IMR-90 (cell line): Measurements from ENCODE around the gene RHBDD1. TPM values are rescaled to one million over a fixed set of nuclear protein-coding genes. Genes with fewer than 3 reads are reported as not detected.

Source experiments
- ATAC-seq: fragments of 200-7000 bp; cut with Tn5 transposase; 2 replicates; pipeline ENCODE4 v1.9.1; 2020; ENCODE audit warnings: low read depth, mild to moderate bottlenecking, moderate library complexity
- BruUV-seq: library from RNA; stranded (reverse); fragments of 400-500 nt; replicated peaks from 2 replicates; lab custom pipeline; 2021; lab: Mats Ljungman, UMichigan
- CTCF ChIA-PET: fragments of 300-600 bp; formaldehyde crosslinking; extraction: SDS; loops from one replicate; lab custom pipeline; 2021; ENCODE audit warnings: antibody characterized with exemption; lab: Yijun Ruan, JAX
- POLR2A ChIA-PET: fragments of 300-600 bp; sonication (Branson Sonifier 250); formaldehyde crosslinking; loops from one replicate; lab custom pipeline; 2022; ENCODE audit warnings: antibody characterized with exemption; ENCODE audit not compliant: unreplicated experiment; lab: Charles Lee
- DNase-seq: peaks from one replicate; pipeline ENCODE4 v3.0.0; 2013
- H2AFZ ChIP-seq: replicated peaks from 2 replicates; pipeline ENCODE3; 2013; ENCODE audit warnings: low read length, mild to moderate bottlenecking; ENCODE audit not compliant: poor library complexity
- H2AK5ac ChIP-seq: 2 replicates; pipeline ENCODE4 v1.6.1; 2013; ENCODE audit warnings: low read depth, low read length, inconsistent platforms
- H2AK9ac ChIP-seq: replicated peaks from 2 replicates; pipeline ENCODE3; 2013; ENCODE audit warnings: mild to moderate bottlenecking, low read depth, low read length, moderate library complexity; ENCODE audit not compliant: poor library complexity
- H2BK120ac ChIP-seq: 2 replicates; pipeline ENCODE4 v1.6.1; 2013; ENCODE audit warnings: low read depth, low read length, inconsistent platforms
- H2BK15ac ChIP-seq: 3 replicates; pipeline ENCODE4 v1.6.1; 2013; ENCODE audit warnings: low read depth, low read length, inconsistent platforms
- H2BK20ac ChIP-seq: 2 replicates; pipeline ENCODE4 v1.6.1; 2013; ENCODE audit warnings: low read depth, mild to moderate bottlenecking, inconsistent platforms, low read length, moderate library complexity
- H2BK5ac ChIP-seq: 2 replicates; pipeline ENCODE4 v1.6.1; 2013; ENCODE audit warnings: mild to moderate bottlenecking, low read depth, low read length, inconsistent platforms; ENCODE audit not compliant: poor library complexity, severe bottlenecking
- H3K14ac ChIP-seq: replicated peaks from 2 replicates; pipeline ENCODE4 v1.6.1; 2013; ENCODE audit warnings: low read depth, low read length, inconsistent platforms
- H3K18ac ChIP-seq: 2 replicates; pipeline ENCODE4 v1.6.1; 2013; ENCODE audit warnings: low read depth, low read length, control low read depth
- H3K23ac ChIP-seq: 2 replicates; pipeline ENCODE4 v1.6.1; 2013; ENCODE audit warnings: low read depth, low read length, inconsistent platforms
- H3K27ac ChIP-seq: 2 replicates; pipeline ENCODE4 v1.5.1; 2013; ENCODE audit warnings: mild to moderate bottlenecking, control low read depth, low read length; ENCODE audit not compliant: insufficient read depth
- H3K27me3 ChIP-seq: 2 replicates; pipeline ENCODE4 v1.6.1; 2013; ENCODE audit warnings: low read length; ENCODE audit not compliant: control insufficient read depth, insufficient read depth
- H3K36me3 ChIP-seq: 2 replicates; pipeline ENCODE4 v1.6.1; 2013; ENCODE audit warnings: low read length, mixed read lengths; ENCODE audit not compliant: control insufficient read depth, insufficient read depth
- H3K4ac ChIP-seq: 2 replicates; pipeline ENCODE4 v1.6.1; 2013; ENCODE audit warnings: low read depth, low read length, inconsistent platforms
- H3K4me1 ChIP-seq: 2 replicates; pipeline ENCODE4 v1.6.1; 2013; ENCODE audit warnings: low read length, mixed read lengths; ENCODE audit not compliant: control insufficient read depth, insufficient read depth
- H3K4me2 ChIP-seq: 2 replicates; pipeline ENCODE4 v1.6.1; 2013; ENCODE audit warnings: low read depth, mild to moderate bottlenecking, control low read depth, low read length, moderate library complexity
- H3K4me3 ChIP-seq: 2 replicates; pipeline ENCODE4 v1.5.1; 2013; ENCODE audit warnings: low read depth, mild to moderate bottlenecking, control low read depth, low read length, moderate library complexity; ENCODE audit not compliant: insufficient read depth
- H3K56ac ChIP-seq: 2 replicates; pipeline ENCODE4 v1.6.1; 2013; ENCODE audit warnings: low read length, inconsistent platforms; ENCODE audit not compliant: insufficient read depth; ENCODE audit errors: extremely low read depth
- H3K79me1 ChIP-seq, 2 experiments: 2 replicates each; pipeline ENCODE4 v1.6.1; 2013; ENCODE audit warnings: low read length in 2 of 2, inconsistent platforms in 1 of 2, low read depth in 1 of 2
- H3K9ac ChIP-seq: 2 replicates; pipeline ENCODE4 v1.6.1; 2013; ENCODE audit warnings: low read depth, low read length, control low read depth
- H3K9me1 ChIP-seq: 2 replicates; pipeline ENCODE4 v1.6.1; 2013; ENCODE audit warnings: low read length, inconsistent platforms; ENCODE audit not compliant: insufficient read depth
- H3K9me3 ChIP-seq: 2 replicates; pipeline ENCODE4 v1.6.1; 2013; ENCODE audit warnings: low read length; ENCODE audit not compliant: control insufficient read depth, insufficient read depth
- H4K20me1 ChIP-seq: 2 replicates; pipeline ENCODE4 v1.6.1; 2013; ENCODE audit warnings: low read length, inconsistent platforms; ENCODE audit not compliant: insufficient read depth
- H4K5ac ChIP-seq: 2 replicates; pipeline ENCODE4 v1.6.1; 2013; ENCODE audit warnings: mild to moderate bottlenecking, low read depth, low read length, control low read depth
- H4K8ac ChIP-seq, 2 experiments: 2 replicates each; pipeline ENCODE4 v1.6.1; 2013; ENCODE audit warnings: low read depth in 2 of 2, low read length in 2 of 2, control low read depth in 1 of 2, inconsistent platforms in 1 of 2
- H4K91ac ChIP-seq: 2 replicates; pipeline ENCODE4 v1.6.1; 2013; ENCODE audit warnings: low read depth, low read length, inconsistent platforms; ENCODE audit not compliant: insufficient read depth
- CTCF ChIP-seq: conservative IDR thresholded peaks from 2 replicates; pipeline ENCODE4 v1.5.1; 2012; ENCODE audit warnings: mild to moderate bottlenecking, low read depth, low read length, improper control_type of control experiment
- MAZ ChIP-seq: IDR thresholded peaks from 2 replicates; pipeline ENCODE4 v1.6.1; 2012; ENCODE audit warnings: low read depth, mild to moderate bottlenecking, low read length, improper control_type of control experiment, moderate library complexity, borderline replicate concordance
- RFX5 ChIP-seq: IDR thresholded peaks from 2 replicates; pipeline ENCODE4 v1.8.0; 2012; ENCODE audit warnings: low read depth, mild to moderate bottlenecking, low read length, moderate library complexity
- SMC3 ChIP-seq: fragments of 150-350 bp; IDR thresholded peaks from 2 replicates; pipeline ENCODE4 v1.6.1; 2016; ENCODE audit warnings: low read depth, mild to moderate bottlenecking, antibody characterized with exemption, low read length, moderate library complexity
- WGBS, 2 experiments: methylation state at CpG; one replicate each; pipeline versions ENCODE4 v1.1.5 to v1.1.7; 2013; ENCODE audit warnings: missing lambda C conversion rate in 2 of 2; ENCODE audit not compliant: insufficient read length in 1 of 2; ENCODE audit errors: extremely low coverage in 2 of 2; 5-methylcytosine and 5-hydroxymethylcytosine counted together
- dilution Hi-C: fragments of 300-500 bp; cut with HindIII; formaldehyde crosslinking; loops from one replicate; pipeline ENCODE4 v1.14.3; 2018; ENCODE audit warnings: low sequenced_read_pairs; ENCODE audit not compliant: unreplicated experiment
- in situ Hi-C: fragments of 300-500 bp; cut with MboI; formaldehyde crosslinking; loops from 3 replicates; pipeline ENCODE4 v1.14.3; 2019; ENCODE audit warnings: low sequenced_read_pairs, inconsistent platforms, mixed read lengths
- intact Hi-C: fragments of 100-400 bp; cut with micrococcal nuclease; formaldehyde crosslinking; loops from 2 replicates; pipeline ENCODE4 v1.10.0; 2022
- polyA plus RNA-seq, 3 experiments: library from polyadenylated mRNA; depleted of rRNA; stranded (reverse); fragments of >200 nt; gene quantifications; 2 replicates each; pipeline ENCODE4 v1.2.3, GENCODE V29; 2012; ENCODE audit warnings: low replicate concordance in 1 of 3
- total RNA-seq: library from RNA; depleted of rRNA; stranded (reverse); fragments of >200 nt; gene quantifications from 2 replicates; pipeline ENCODE4 v1.2.3, GENCODE V29; 2012

The RHBDD1 gene
- total and polyA plus RNA-seq, 2 of the 4 experiments (the other 2 are of a cell fraction): 9.7 to 14.0 TPM

GRCh38 chr2:227016894-227017293, 181.0 kb downstream of the RHBDD1 start:
- Histone ChIP-seq H2BK20ac (no peak overlapping the region), H3K9ac (no peak overlapping the region), H3K4me3 (no peak overlapping the region), H4K8ac (no peak overlapping the region), H2AK9ac (no peak overlapping the region), H2AK5ac (no peak overlapping the region), H2BK5ac (no peak overlapping the region), H3K4me2 (no peak overlapping the region), H3K9me3 (no peaks in the 10 kb centered on the region), H3K36me3 (no peaks in the 10 kb centered on the region), H3K18ac (no peak overlapping the region), H2AFZ (no peak overlapping the region), H3K14ac (no peak overlapping the region), H3K4ac (no peak overlapping the region), H3K4me1 (no peaks in the 10 kb centered on the region), H3K9me1 (no peaks in the 10 kb centered on the region), H4K91ac (no peak overlapping the region), H3K27me3 (no peaks in the 10 kb centered on the region), H3K56ac (no peak overlapping the region), H3K79me1 (no peaks in the 10 kb centered on the region), H4K20me1 (no peaks in the 10 kb centered on the region), H3K27ac (no peak overlapping the region), H4K5ac (no peak overlapping the region), H2BK15ac (no peak overlapping the region), H3K23ac (no peak overlapping the region), H2BK120ac (no peak overlapping the region)
- in situ Hi-C loops (no loop called here), dilution Hi-C loops (no loop called here), intact Hi-C loops (no loop called here)
- no CpG with 5 or more reads among the region's 4 CpGs for WGBS, 2 experiments
- BruUV-seq: no TSS peak
- ATAC-seq (peak; percentile 37), DNase-seq (peak; percentile 31)
- no peak for TF ChIP-seq CTCF
- no peak for TF ChIP-seq RFX5
- no peak for TF ChIP-seq MAZ
- TF ChIP-seq SMC3: no peak
- CTCF ChIA-PET: no interaction called here
- POLR2A ChIA-PET: interaction anchor here (0.6 kb wide), 1 partner anchor 221 kb away, joined by 3 read pairs; no protein-coding TSS in a partner anchor
